Fibroblast of lung (primary cell): ENCODE results near the gene AACS. TPM values are rescaled to one million over a fixed set of nuclear protein-coding genes. Genes with fewer than 3 reads are reported as not detected.

Source experiments
- DNase-seq, 2 donors: peaks; one replicate each; pipeline versions ENCODE4 v3.0.0 to v3.0.0-alpha.2; 2010; ENCODE audit warnings: low read depth in 2 of 2
- H2AFZ ChIP-seq: 2 replicates; pipeline ENCODE4 v1.5.1; 2012; ENCODE audit warnings: low read length, control low read depth, inconsistent platforms
- H3K27ac ChIP-seq: 2 replicates; pipeline ENCODE4 v1.5.1; 2011; ENCODE audit warnings: low read length, control low read depth; ENCODE audit not compliant: insufficient read depth
- H3K27me3 ChIP-seq: 2 replicates; pipeline ENCODE4 v1.5.1; 2011; ENCODE audit warnings: mild to moderate bottlenecking, low read length; ENCODE audit not compliant: control insufficient read depth, insufficient read depth
- H3K36me3 ChIP-seq: 2 replicates; pipeline ENCODE4 v1.5.1; 2011; ENCODE audit warnings: low read length; ENCODE audit not compliant: control insufficient read depth, insufficient read depth
- H3K4me1 ChIP-seq: 2 replicates; pipeline ENCODE4 v1.5.1; 2011; ENCODE audit warnings: low read length; ENCODE audit not compliant: control insufficient read depth, insufficient read depth; ENCODE audit errors: extremely low read depth
- H3K4me2 ChIP-seq: 2 replicates; pipeline ENCODE4 v1.5.1; 2011; ENCODE audit warnings: low read length, control low read depth; ENCODE audit not compliant: insufficient read depth; ENCODE audit errors: extremely low read depth
- H3K4me3 ChIP-seq, 4 experiments: fragments of 200-600 bp in 1 of 4; sonication (generic) in 1 of 4; replicated peaks in 1 of 4; 2 replicates each; pipeline ENCODE4 v1.5.1; 2011 to 2016; ENCODE audit warnings: low read length in 4 of 4, low read depth in 3 of 4, mild to moderate bottlenecking in 3 of 4, control low read depth in 2 of 4, inconsistent platforms in 1 of 4, mixed read lengths in 1 of 4; ENCODE audit not compliant: insufficient read depth in 1 of 4; ENCODE audit errors: control extremely low read depth in 1 of 4
- H3K79me2 ChIP-seq: 2 replicates; pipeline ENCODE4 v1.5.1; 2012; ENCODE audit warnings: mild to moderate bottlenecking, low read length, inconsistent platforms; ENCODE audit not compliant: control insufficient read depth, insufficient read depth
- H3K9ac ChIP-seq: 2 replicates; pipeline ENCODE4 v1.5.1; 2011; ENCODE audit warnings: mild to moderate bottlenecking, low read length, control low read depth; ENCODE audit not compliant: insufficient read depth
- H3K9me3 ChIP-seq: 2 replicates; pipeline ENCODE4 v1.5.1; 2012; ENCODE audit warnings: low read depth, low read length; ENCODE audit not compliant: control insufficient read depth, insufficient read depth
- H4K20me1 ChIP-seq: 2 replicates; pipeline ENCODE4 v1.5.1; 2011; ENCODE audit warnings: low read length; ENCODE audit not compliant: control insufficient read depth, insufficient read depth; ENCODE audit errors: extremely low read depth
- CTCF ChIP-seq, 2 donors: IDR thresholded peaks in 1 of 2; conservative IDR thresholded peaks in 1 of 2; 1 replicate in 1 of 2; 2 replicates in 1 of 2; pipeline ENCODE4 v1.5.1; 2011 to 2012; ENCODE audit warnings: low read length in 2 of 2, control low read depth in 1 of 2, inconsistent platforms in 1 of 2, low read depth in 1 of 2, mild to moderate bottlenecking in 1 of 2
- EZH2 ChIP-seq: IDR thresholded peaks from 2 replicates; pipeline ENCODE4 v1.5.1; 2012; ENCODE audit warnings: low read length, control low read depth, mild to moderate bottlenecking; ENCODE audit errors: missing control alignments
- polyA plus RNA-seq, 2 donors: library from polyadenylated mRNA; depleted of rRNA in 1 of 2; stranded (reverse) in 1 of 2; unstranded in 1 of 2; fragments of >200 nt; gene quantifications; 2 replicates each; pipeline ENCODE4 v1.2.1, GENCODE V29; 2011 to 2012; ENCODE audit warnings: missing spikeins in 1 of 2
- total RNA-seq: library from RNA; depleted of rRNA; stranded (reverse); fragments of >200 nt; gene quantifications from 2 replicates; pipeline ENCODE4 v1.2.1, GENCODE V29; 2014

AACS gene
- total and polyA plus RNA-seq, 2 donors (not counting 1 experiment from before 2014, with no cell fraction given) = 24.7 to 31.5 TPM

GRCh38 chr12:125032466-125033152 is 32.6 kb upstream of the AACS start:
- H3K4me2 ChIP-seq = no peak overlapping the region
- no peaks in the 10 kb centered on the region for H3K4me1 ChIP-seq
- no peak overlapping the region for H2AFZ ChIP-seq
- TF ChIP-seq EZH2 = no peak
- no peak for TF ChIP-seq CTCF (conservative IDR thresholded peaks at IDR 0.05 in 1 of 2, IDR thresholded peaks at IDR 0.05 in 1 of 2; ENCODE audit: low read depth in 1 of 2, low read length in 2 of 2)
- H3K27me3 ChIP-seq = no peaks in the 10 kb centered on the region
- H3K79me2 ChIP-seq = no peaks in the 10 kb centered on the region
- H3K27ac ChIP-seq = no peak overlapping the region
- H3K9me3 ChIP-seq = no peaks in the 10 kb centered on the region
- no peak for DNase-seq
- no peaks in the 10 kb centered on the region for H3K36me3 ChIP-seq
- no peak overlapping the region for H3K4me3 ChIP-seq
- no peaks in the 10 kb centered on the region for H4K20me1 ChIP-seq
- H3K9ac ChIP-seq = no peak overlapping the region

- Histone ChIP-seq H3K36me3 (no peaks in the 10 kb centered on the region), H3K4me3 (no peak overlapping the region), H3K9me3 (no peaks in the 10 kb centered on the region), H3K79me2 (no peaks in the 10 kb centered on the region), H3K4me1 (no peaks in the 10 kb centered on the region), H4K20me1 (no peaks in the 10 kb centered on the region), H2AFZ (no peak overlapping the region), H3K4me2 (no peak overlapping the region), H3K27ac (no peak overlapping the region), H3K9ac (no peak overlapping the region), H3K27me3 (no peaks in the 10 kb centered on the region)
- TF ChIP-seq EZH2 = no peak
- TF ChIP-seq CTCF (conservative IDR thresholded peaks at IDR 0.05 in 1 of 2, IDR thresholded peaks at IDR 0.05 in 1 of 2; ENCODE audit: low read depth in 1 of 2, low read length in 2 of 2) = no peak
- DNase-seq = no peak
Measured at GRCh38 chr12:125033288-125033687, 31.9 kb upstream of the AACS start.

GRCh38 chr12:125038976-125039625 is 26.1 kb upstream of the AACS start:
- H2AFZ ChIP-seq = no peak overlapping the region
- no peak overlapping the region for H3K4me2 ChIP-seq
- no peak overlapping the region for H3K9ac ChIP-seq
- no peaks in the 10 kb centered on the region for H3K36me3 ChIP-seq
- no peaks in the 10 kb centered on the region for H3K9me3 ChIP-seq
- DNase-seq = no peak
- H3K79me2 ChIP-seq = no peaks in the 10 kb centered on the region
- no peaks in the 10 kb centered on the region for H3K27me3 ChIP-seq
- H3K4me1 ChIP-seq = no peaks in the 10 kb centered on the region
- H3K27ac ChIP-seq = no peak overlapping the region
- H4K20me1 ChIP-seq = no peaks in the 10 kb centered on the region
- TF ChIP-seq EZH2 = no peak
- TF ChIP-seq CTCF (conservative IDR thresholded peaks at IDR 0.05 in 1 of 2, IDR thresholded peaks at IDR 0.05 in 1 of 2; ENCODE audit: low read depth in 1 of 2, low read length in 2 of 2) = no peak
- no peak overlapping the region for H3K4me3 ChIP-seq
